Measurements from ENCODE around the gene SERGEF.

The SERGEF gene

GRCh38 chr11:17801166-17801565, 211.7 kb downstream of the SERGEF start:
- Histone ChIP-seq H3K9me2 (replicated peaks; ENCODE audit: insufficient read depth, low read length) (no peaks in the 10 kb centered on the region), H3K27ac (ENCODE audit: low read length) (no peak overlapping the region), H3K36me3 (replicated peaks; ENCODE audit: insufficient read depth, low read length) (no peaks in the 10 kb centered on the region), H4K20me1 (ENCODE audit: insufficient read depth, low read length) (no peaks in the 10 kb centered on the region), H3K9me3 (replicated peaks; ENCODE audit: insufficient read depth, low read length) (no peaks in the 10 kb centered on the region), H2AFZ (ENCODE audit: low read length) (no peak overlapping the region), H3F3A (ENCODE audit: insufficient read depth, low read length) (no peaks in the 10 kb centered on the region), H3K79me2 (ENCODE audit: low read length) (no peaks in the 10 kb centered on the region), H3K4me2 (ENCODE audit: low read depth, low read length) (no peak overlapping the region), H3K4me1 (ENCODE audit: low read length) (no peaks in the 10 kb centered on the region), H3K27me3 (replicated peaks; ENCODE audit: insufficient read depth, low read length) (no peaks in the 10 kb centered on the region), H3K4me3 (ENCODE audit: low read length) (no peak overlapping the region), H3K9ac (ENCODE audit: low read length) (no peak overlapping the region)
- no peak for DNase-seq
- TF ChIP-seq EZH2phosphoT487 (IDR thresholded peaks at IDR 0.05; ENCODE audit: low read length) = no peak
- TF ChIP-seq CTCF (IDR thresholded peaks at IDR 0.05; ENCODE audit: low read length) = no peak
- no peak for TF ChIP-seq EZH2 (optimal IDR thresholded peaks at IDR 0.05; ENCODE audit: low read depth, low read length)

- DNase-seq = no peak
- H3F3A ChIP-seq (ENCODE audit: insufficient read depth, low read length) = no peaks in the 10 kb centered on the region
- no peaks in the 10 kb centered on the region for H3K36me3 ChIP-seq (replicated peaks; ENCODE audit: insufficient read depth, low read length)
- H3K79me2 ChIP-seq (ENCODE audit: low read length) = no peaks in the 10 kb centered on the region
- H2AFZ ChIP-seq (ENCODE audit: low read length) = no peak overlapping the region
- no peak overlapping the region for H3K4me3 ChIP-seq (ENCODE audit: low read length)
- H3K9me3 ChIP-seq (replicated peaks; ENCODE audit: insufficient read depth, low read length) = no peaks in the 10 kb centered on the region
- no peaks in the 10 kb centered on the region for H3K9me2 ChIP-seq (replicated peaks; ENCODE audit: insufficient read depth, low read length)
- TF ChIP-seq EZH2phosphoT487 (IDR thresholded peaks at IDR 0.05; ENCODE audit: low read length) (no peak), CTCF (IDR thresholded peaks at IDR 0.05; ENCODE audit: low read length) (no peak), EZH2 (optimal IDR thresholded peaks at IDR 0.05; ENCODE audit: low read depth, low read length) (no peak)
- no peaks in the 10 kb centered on the region for H3K4me1 ChIP-seq (ENCODE audit: low read length)
- no peak overlapping the region for H3K9ac ChIP-seq (ENCODE audit: low read length)
- H3K27ac ChIP-seq (ENCODE audit: low read length) = no peak overlapping the region
- H3K4me2 ChIP-seq (ENCODE audit: low read depth, low read length) = no peak overlapping the region
- H4K20me1 ChIP-seq (ENCODE audit: insufficient read depth, low read length) = no peaks in the 10 kb centered on the region
- no peaks in the 10 kb centered on the region for H3K27me3 ChIP-seq (replicated peaks; ENCODE audit: insufficient read depth, low read length)
Observed at GRCh38 chr11:17799147-17799546, 213.7 kb downstream of the SERGEF start.

- TF ChIP-seq EZH2phosphoT487 (IDR thresholded peaks at IDR 0.05; ENCODE audit: low read length) (no peak), EZH2 (optimal IDR thresholded peaks at IDR 0.05; ENCODE audit: low read depth, low read length) (no peak), CTCF (IDR thresholded peaks at IDR 0.05; ENCODE audit: low read length) (no peak)
- Histone ChIP-seq H3K9me2 (replicated peaks; ENCODE audit: insufficient read depth, low read length) (no peaks in the 10 kb centered on the region), H3K79me2 (ENCODE audit: low read length) (no peaks in the 10 kb centered on the region), H3K4me1 (ENCODE audit: low read length) (no peaks in the 10 kb centered on the region), H2AFZ (ENCODE audit: low read length) (no peak overlapping the region), H3F3A (ENCODE audit: insufficient read depth, low read length) (no peaks in the 10 kb centered on the region), H3K4me3 (ENCODE audit: low read length) (no peak overlapping the region), H3K9ac (ENCODE audit: low read length) (no peak overlapping the region), H4K20me1 (ENCODE audit: insufficient read depth, low read length) (no peaks in the 10 kb centered on the region), H3K27me3 (replicated peaks; ENCODE audit: insufficient read depth, low read length) (no peaks in the 10 kb centered on the region), H3K9me3 (replicated peaks; ENCODE audit: insufficient read depth, low read length) (no peaks in the 10 kb centered on the region), H3K36me3 (replicated peaks; ENCODE audit: insufficient read depth, low read length) (no peaks in the 10 kb centered on the region), H3K4me2 (ENCODE audit: low read depth, low read length) (no peak overlapping the region), H3K27ac (ENCODE audit: low read length) (no peak overlapping the region)
- DNase-seq = no peak
Observed at GRCh38 chr11:17798716-17799115, 214.1 kb downstream of the SERGEF start.
